Kidney epithelial cell (primary cell): ENCODE measurements around the gene PLIN4. TPM values are rescaled to one million over a fixed set of nuclear protein-coding genes. Genes with fewer than 3 reads are reported as not detected.
A peak's percentile ranks its signal among the peaks of the same experiment; 100 is the strongest.

Experiments used
- DNase-seq: peaks from one replicate; pipeline ENCODE4 v3.0.0-alpha.2; 2010; ENCODE audit warnings: low read depth
- H3K27me3 ChIP-seq: 2 replicates; pipeline ENCODE4 v1.6.0; 2011; ENCODE audit warnings: low read length; ENCODE audit not compliant: control insufficient read depth, insufficient read depth
- H3K36me3 ChIP-seq: 2 replicates; pipeline ENCODE4 v1.5.1; 2011; ENCODE audit warnings: low read length; ENCODE audit not compliant: control insufficient read depth, insufficient read depth
- H3K4me3 ChIP-seq: 2 replicates; pipeline ENCODE4 v1.5.1; 2011; ENCODE audit warnings: low read depth, mild to moderate bottlenecking, control low read depth, low read length
- CTCF ChIP-seq: IDR thresholded peaks from 2 replicates; pipeline ENCODE4 v1.5.1; 2011; ENCODE audit warnings: mild to moderate bottlenecking, moderate library complexity, low read length, control low read depth, inconsistent platforms; ENCODE audit not compliant: insufficient read depth, poor library complexity, severe bottlenecking
- total RNA-seq: library from RNA; depleted of rRNA; stranded (reverse); fragments of >200 nt; gene quantifications from 2 replicates; pipeline ENCODE4 v1.2.3, GENCODE V29; 2015

The PLIN4 gene
- total RNA-seq, 1 donor from 2014 or later = 0.04 TPM

DNA sequence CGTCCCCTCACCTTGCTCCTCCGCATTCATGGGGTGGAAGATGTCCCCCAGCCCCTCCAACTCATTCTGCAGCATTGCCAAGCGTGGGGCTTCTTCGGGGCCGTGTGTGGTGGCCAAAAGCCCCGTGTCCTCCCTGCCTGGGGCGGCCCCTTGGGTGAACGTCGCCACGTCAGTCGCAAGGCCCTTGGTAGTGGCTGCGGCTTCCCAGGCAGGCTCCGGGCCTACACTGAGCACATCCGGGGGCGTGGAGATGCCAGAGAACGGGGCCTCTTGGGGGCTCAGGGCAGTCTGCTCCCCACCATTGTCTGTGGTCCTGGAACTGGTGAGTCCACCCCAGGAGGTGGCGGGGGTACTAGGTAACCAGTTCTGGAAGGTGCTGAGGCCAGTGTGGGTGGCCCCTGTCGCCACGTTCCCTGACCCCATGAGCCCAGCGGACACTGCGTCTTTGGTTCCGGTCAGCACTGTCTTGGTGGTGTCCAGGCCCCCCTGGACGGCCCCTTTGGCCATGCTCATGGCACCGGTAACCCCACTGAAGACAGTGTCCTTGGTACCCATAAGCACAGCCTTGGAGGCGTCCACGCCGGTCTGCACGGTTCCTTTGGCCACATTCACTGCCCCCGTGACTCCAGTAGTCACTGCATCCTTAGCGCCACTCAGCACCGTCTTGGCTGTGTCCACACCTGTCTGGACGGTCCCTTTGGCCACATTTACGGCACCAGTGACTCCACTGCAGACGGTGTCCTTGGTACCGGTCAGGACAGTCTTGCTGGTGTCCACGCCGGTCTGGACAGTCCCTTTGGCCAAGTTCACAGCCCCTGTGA, 7.6 kb downstream of the PLIN4 start:
- no peak for DNase-seq
- no peaks in the 10 kb centered on the region for H3K36me3 ChIP-seq
- H3K4me3 ChIP-seq = no peak overlapping the region
- no peaks in the 10 kb centered on the region for H3K27me3 ChIP-seq
- no peak for TF ChIP-seq CTCF

GRCh38 chr19:4508698-4509097, 9.6 kb downstream of the PLIN4 start:
- TF ChIP-seq CTCF = no peak
- DNase-seq = no peak
- Histone ChIP-seq H3K4me3 (no peak overlapping the region), H3K27me3 (no peaks in the 10 kb centered on the region), H3K36me3 (peaks cover 1% of the 10 kb centered on the region)

- Histone ChIP-seq H3K36me3 (peaks cover 1% of the 10 kb centered on the region), H3K27me3 (no peaks in the 10 kb centered on the region), H3K4me3 (no peak overlapping the region)
- no peak for DNase-seq
- TF ChIP-seq CTCF = no peak
Observed at GRCh38 chr19:4507804-4508203, 10.5 kb downstream of the PLIN4 start.

- H3K36me3 ChIP-seq = peaks cover 1% of the 10 kb centered on the region
- no peak overlapping the region for H3K4me3 ChIP-seq
- no peak for TF ChIP-seq CTCF
- no peak for DNase-seq
- H3K27me3 ChIP-seq = no peaks in the 10 kb centered on the region
Observed at GRCh38 chr19:4507150-4507452, 11.2 kb downstream of the PLIN4 start.

DNA sequence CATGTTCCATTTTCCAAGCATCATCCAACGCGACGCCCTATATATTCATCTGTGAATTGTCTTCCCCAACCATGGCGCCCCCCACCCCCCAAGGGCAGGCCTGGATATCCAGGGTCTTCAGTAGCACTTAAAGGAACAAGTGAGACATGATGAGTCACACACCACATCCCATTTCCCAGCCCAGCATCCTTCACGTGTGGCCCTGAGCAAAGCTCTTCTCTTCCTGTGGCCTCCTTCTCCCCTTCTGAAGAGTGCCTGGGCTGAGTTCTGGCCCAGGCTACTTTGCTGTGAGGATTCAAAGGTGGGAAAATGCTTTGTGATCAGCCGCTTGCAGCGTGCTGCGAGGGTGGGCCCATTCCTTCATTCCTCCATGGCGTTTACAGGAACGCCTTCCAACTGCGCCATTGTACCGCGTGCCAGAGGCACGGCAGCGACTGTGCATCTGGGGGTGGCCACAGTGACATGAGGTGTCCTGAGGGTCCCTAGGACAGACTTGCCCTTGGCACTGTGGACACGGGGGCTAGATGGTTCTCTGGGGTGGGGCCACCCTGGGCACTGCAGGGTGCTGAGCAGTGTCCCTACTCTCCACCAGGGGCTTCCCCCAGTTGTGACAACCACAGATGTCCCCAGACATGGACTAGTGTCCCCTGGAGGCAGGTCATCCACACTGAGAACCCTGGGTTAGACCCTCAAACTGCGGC, 11.7 kb downstream of the PLIN4 start:
- no peak for TF ChIP-seq CTCF
- H3K36me3 ChIP-seq = peaks cover 1% of the 10 kb centered on the region
- peak; percentile 9 for DNase-seq
- no peaks in the 10 kb centered on the region for H3K27me3 ChIP-seq
- H3K4me3 ChIP-seq = no peak overlapping the region
